Stimulated activated CD8-positive, alpha-beta memory T cell treated with anti-CD3 and anti-CD28 coated beads, Interleukin-15, amount 100 ng/mL, for 4 hours (primary cell): ENCODE results near the gene MAD1L1.
"Not testable (repeated sequence)": the region's sequence is repeated elsewhere in the genome, so short reads cannot be mapped to it uniquely, and the experiment has no call there.

ENCODE experiments used
- DNase-seq, 2 donors: peaks; one replicate each; pipeline ENCODE4 v3.0.0-alpha.2; 2020; ENCODE audit warnings: low read depth in 2 of 2

The MAD1L1 gene

DNA sequence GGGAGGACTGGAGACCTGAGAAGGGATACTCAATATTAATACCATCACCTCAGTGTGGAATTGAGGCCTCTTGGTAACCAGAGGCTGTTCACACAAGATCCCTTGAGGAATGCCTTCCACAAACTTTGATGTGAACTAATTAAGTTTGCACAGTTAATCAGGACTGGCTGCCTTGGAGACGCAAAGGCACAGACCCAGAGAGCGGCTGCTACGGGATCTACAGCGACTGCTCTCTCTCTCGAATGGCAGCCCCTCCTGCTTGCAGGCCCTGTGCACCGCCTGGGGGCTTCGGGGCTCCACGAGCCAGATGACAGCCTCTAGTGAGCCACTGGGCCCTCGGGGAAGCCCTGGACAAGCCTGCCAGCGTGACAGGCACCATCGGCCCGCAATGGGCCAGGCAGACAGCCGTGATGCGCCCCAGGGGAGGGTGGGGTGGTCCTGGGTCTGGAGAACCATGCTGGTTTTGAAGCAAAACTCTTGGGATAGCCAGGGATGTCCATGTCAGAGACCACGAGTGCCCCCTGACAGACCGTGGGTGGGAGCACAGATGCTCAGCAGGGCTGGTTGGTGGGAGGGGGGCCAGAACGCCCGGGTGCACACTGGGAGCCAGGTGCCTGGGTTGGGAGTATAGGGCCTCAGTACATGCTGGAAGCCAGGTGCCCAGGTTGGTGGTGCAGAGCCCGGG lies 367.0 kb downstream of the MAD1L1 start:
- DNase-seq: no peak

- no peak for DNase-seq
Observed at GRCh38 chr7:1865000-1865555, 367.7 kb downstream of the MAD1L1 start.

DNA sequence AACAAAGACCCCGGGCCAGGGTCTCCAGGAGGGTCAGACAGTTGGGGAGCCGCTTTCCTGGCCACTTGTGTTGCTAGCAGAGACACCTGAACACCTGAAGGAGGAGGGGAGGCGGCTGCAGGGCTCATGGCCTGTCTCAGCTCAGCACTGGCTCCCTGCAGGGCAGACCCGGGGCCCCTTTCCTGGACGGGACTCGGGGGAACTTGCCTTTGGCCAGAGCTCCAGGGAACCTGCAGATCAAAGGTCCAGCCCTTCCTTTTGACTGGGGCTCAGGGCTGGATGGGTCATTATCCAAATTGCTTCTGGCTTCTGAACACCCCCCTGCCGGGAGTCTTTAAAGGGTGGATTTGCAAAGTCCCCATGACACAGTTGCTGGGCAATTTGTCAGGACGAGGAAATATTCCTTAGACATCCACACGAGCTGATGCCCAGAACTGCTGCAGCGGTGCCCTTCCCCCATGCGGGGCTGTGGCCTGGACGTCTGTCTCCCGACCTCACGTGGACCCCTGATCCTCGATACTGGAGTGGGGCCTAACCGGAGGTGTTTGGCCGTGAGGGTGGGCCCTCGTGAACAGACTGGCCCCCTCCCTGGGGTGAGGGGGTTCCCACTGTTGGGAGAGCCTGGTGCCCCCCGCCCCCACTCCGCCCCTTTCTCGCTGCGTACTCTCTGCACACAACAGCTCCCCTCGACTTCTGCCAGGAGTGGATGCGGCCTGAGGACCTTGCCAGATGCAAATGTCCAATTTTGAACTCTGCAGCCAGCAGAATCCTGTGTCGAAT lies 368.4 kb downstream of the MAD1L1 start:
- DNase-seq: no peak

- no peak for DNase-seq
Observed at GRCh38 chr7:1863091-1863900, 369.4 kb downstream of the MAD1L1 start.

GRCh38 chr7:1862560-1862959 lies 370.2 kb downstream of the MAD1L1 start:
- DNase-seq: no peak

DNA sequence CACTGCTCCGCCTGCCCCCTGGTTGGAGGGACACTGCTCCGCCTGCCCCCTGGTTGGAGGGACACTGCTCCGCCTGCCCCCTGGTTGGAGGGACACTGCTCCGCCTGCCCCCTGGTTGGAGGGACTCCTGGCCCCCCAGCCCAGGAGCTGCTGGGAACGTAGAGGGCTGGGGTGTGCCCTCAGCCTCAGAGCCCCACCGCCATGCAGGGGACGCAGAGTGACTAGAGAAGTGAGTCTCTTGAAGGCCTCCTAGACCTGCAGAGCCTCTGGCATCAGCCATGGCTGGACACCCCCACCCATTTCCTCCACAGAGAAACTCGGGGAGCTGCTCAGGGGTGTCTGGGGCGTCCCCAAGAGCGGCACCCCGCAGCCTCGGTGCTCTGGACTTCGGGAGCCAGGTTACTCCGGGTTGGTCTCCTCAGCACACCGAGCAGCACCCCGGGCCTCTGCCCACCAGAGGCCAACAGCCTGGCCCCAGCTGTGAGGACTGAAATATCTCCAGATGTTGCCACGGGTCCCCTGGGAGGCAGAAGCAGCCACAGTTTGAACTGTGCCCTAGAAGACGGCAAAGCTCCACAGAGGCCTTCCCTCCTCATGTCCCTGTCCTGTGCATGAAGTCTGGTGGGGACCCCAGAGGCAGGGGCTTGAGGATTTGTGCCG lies 370.8 kb downstream of the MAD1L1 start:
- DNase-seq: no peak

GRCh38 chr7:1860881-1861798 lies 371.6 kb downstream of the MAD1L1 start:
- not testable (repeated sequence) for DNase-seq

DNA sequence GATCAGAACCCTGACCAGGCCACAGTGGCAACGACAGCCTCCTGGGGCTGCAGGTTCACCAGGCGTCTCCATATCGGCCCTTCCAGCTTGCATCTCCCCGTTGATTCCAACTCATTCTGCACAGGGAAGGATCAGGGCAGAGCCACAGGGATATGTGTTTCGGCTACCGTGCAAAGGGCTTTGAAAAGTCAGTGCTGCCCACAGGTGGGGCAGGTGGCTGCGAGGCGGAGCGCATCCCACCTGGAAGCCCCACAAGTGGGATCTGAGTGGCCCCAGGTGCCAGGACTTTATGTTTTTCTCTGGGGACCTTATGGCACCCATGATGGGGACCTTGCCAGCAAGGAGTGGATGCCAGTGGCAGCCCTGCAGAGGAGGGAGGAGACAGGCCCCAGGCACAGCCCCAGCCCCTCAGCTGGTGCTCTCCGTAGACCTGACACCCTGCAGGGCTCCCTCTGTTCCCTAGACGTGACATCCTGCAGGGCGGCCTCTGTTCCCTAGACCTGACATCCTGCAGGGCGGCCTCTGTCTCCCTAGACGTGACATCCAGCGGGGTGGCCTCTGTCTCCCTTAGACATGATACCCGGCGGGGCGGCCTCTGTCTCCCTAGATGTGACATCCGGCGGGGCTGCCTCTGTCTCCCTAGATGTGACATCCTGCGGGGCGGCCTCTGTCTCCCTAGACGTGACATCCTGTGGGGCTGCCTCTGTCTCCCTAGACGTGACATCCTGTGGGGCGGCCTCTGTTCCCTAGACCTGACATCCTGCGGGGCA lies 373.3 kb downstream of the MAD1L1 start:
- no peak for DNase-seq

DNA sequence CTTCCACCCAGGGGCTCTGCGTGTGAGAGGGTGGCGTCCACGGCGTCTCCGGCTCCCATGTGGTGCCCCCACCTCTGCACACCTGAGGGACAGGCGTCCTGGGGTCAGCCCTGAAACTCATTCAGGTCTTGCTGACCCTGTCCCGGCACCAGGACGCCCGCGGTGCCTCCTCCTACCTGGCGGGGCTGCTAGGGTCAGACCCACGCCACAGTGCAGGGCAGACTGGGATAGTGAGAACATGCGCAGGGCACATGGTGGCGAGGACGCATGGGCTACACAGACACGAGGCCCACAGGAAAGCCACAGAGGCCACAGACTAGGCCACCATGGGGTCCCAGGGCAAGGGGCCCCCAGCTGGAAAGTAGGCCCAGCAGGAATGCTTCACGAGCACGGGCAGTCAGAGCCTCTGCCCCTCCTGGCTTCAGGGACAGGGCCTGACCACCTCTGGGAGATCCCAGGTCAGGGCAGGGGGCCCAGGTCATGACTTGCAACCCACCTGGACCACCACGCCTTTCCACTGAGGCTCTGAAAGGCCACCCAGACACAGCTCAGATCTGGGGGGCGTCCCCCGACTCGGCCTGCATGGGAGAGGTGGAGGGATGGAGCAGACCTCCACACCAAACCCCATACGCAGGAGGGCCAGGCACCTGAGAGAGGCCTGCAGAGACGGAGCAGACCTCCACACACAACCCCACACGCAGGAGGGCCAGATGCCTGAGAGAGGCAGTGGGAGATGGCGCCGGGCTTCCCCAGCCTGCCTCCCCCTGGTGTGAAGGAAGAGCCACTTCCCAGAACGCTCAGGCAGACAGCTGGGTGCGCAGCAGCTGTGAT lies 374.1 kb downstream of the MAD1L1 start:
- no peak for DNase-seq

GRCh38 chr7:1857487-1858421 lies 375.0 kb downstream of the MAD1L1 start:
- DNase-seq: no peak

- no peak for DNase-seq
Observed at GRCh38 chr7:1856888-1857441, 375.8 kb downstream of the MAD1L1 start.

DNA sequence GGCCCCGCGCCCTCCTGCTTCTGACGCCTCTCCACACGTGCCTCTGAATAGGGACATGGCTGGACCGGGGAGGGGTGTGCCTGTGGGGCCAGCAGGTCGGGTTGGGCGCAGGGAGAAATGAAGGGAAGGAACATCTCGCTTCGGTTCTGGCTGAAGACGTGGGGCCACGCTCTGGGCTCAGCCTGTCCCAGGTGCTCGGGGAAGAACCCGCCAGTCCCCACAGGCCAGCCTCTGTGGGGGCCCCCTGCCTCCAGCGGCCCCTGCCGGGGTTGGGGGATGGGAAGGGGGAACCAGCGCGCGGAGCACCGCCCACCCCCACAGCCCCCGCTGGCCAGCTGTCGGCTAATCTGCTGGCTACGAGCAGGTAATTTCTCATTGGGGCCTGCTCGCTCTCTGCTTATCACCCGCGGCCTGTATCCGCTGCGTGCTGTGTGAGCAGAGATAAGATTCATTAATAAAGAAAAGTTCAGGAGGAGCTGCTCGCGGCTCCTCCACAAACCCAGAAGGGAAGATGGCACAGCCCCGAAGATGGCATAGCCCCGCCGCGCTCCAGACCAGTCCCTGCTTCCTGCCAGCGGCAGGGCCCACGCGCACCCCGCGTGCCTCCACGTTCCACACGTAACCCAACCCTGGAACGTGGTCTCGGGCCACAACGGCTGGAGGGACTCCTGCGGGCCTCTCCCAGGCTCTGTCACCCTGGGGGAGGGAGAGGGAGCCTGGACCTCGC lies 376.4 kb downstream of the MAD1L1 start:
- no peak for DNase-seq

DNA sequence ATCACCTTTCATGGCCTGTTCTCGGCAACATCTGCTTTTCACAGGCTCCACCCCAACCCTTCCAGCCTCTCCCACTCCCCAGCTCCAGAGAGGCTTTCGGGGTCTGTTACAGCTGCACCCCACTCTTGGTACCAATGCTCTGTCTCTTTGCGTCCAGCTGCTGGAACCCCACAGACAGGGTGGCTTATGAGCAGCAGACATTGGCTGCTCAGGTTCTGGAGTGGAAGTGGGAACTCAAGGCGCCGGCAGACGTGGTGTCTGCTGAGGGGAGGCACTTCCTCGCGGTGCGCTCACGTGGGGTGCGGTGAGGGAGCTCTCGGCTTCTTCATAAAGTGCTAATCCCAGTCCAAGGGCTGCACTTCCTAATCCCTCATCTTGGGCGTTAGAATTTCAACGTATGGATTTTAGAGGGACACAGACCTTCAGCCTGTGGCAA lies 377.0 kb downstream of the MAD1L1 start:
- DNase-seq: no peak

DNA sequence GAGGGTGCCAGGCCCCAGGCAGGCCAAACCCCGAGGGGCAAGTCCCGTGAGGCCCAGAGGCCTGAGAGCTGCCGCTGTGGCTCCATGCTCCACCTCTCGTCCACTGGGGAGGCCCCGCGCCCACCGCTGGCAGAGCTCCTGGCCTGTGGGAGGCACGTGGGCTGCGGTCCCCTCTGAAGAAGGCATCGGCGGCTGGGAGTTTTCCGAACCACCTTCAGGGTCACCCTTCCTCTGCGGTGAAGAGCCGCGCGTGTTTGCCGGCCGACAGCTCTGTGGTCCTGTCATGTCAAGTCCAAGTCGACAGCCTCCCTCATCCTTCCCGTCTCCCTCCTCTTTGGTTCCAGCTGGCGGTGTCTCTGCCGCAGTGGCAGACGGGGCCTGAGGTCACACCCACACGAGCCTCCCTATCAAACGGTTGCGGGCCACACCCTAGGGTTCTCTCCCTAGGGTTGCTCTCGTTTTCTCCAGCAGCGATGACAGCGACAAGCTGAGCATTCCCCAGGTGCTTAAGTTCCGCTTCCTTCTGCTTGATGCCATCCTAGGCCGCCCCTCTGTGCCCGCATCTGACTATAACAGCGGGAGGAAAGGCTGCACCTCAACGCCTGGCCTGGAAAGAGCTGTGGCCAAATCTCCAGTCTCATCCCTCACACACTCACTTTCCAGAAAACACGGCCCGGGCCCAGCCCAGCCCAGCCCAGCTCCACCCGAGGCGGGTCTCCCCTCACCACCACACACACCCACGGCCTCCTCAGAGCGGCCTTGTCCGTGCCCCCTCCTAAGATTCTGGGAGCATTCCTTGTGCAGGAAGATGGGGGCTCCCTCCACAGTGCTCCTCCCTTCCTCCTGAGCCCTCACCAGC lies 377.6 kb downstream of the MAD1L1 start:
- DNase-seq: no peak

GRCh38 chr7:1853986-1854865 lies 378.5 kb downstream of the MAD1L1 start:
- no peak for DNase-seq
